IMR-90 (cell line): ENCODE data around the gene RBM46. TPM values are rescaled to one million over a fixed set of nuclear protein-coding genes. Genes with fewer than 3 reads are reported as not detected.

Experiments
- ATAC-seq: fragments of 200-7000 bp; cut with Tn5 transposase; 2 replicates; pipeline ENCODE4 v1.9.1; 2020; ENCODE audit warnings: low read depth, mild to moderate bottlenecking, moderate library complexity
- BruUV-seq: library from RNA; stranded (reverse); fragments of 400-500 nt; replicated peaks from 2 replicates; lab custom pipeline; 2021; lab: Mats Ljungman, UMichigan
- CTCF ChIA-PET: fragments of 300-600 bp; formaldehyde crosslinking; extraction: SDS; loops from one replicate; lab custom pipeline; 2021; ENCODE audit warnings: antibody characterized with exemption; lab: Yijun Ruan, JAX
- POLR2A ChIA-PET: fragments of 300-600 bp; sonication (Branson Sonifier 250); formaldehyde crosslinking; loops from one replicate; lab custom pipeline; 2022; ENCODE audit warnings: antibody characterized with exemption; ENCODE audit not compliant: unreplicated experiment; lab: Charles Lee
- DNase-seq: peaks from one replicate; pipeline ENCODE4 v3.0.0; 2013
- H2AFZ ChIP-seq: replicated peaks from 2 replicates; pipeline ENCODE3; 2013; ENCODE audit warnings: low read length, mild to moderate bottlenecking; ENCODE audit not compliant: poor library complexity
- H2AK5ac ChIP-seq: 2 replicates; pipeline ENCODE4 v1.6.1; 2013; ENCODE audit warnings: low read depth, low read length, inconsistent platforms
- H2AK9ac ChIP-seq: replicated peaks from 2 replicates; pipeline ENCODE3; 2013; ENCODE audit warnings: mild to moderate bottlenecking, low read depth, low read length, moderate library complexity; ENCODE audit not compliant: poor library complexity
- H2BK120ac ChIP-seq: 2 replicates; pipeline ENCODE4 v1.6.1; 2013; ENCODE audit warnings: low read depth, low read length, inconsistent platforms
- H2BK15ac ChIP-seq: 3 replicates; pipeline ENCODE4 v1.6.1; 2013; ENCODE audit warnings: low read depth, low read length, inconsistent platforms
- H2BK20ac ChIP-seq: 2 replicates; pipeline ENCODE4 v1.6.1; 2013; ENCODE audit warnings: low read depth, mild to moderate bottlenecking, inconsistent platforms, low read length, moderate library complexity
- H2BK5ac ChIP-seq: 2 replicates; pipeline ENCODE4 v1.6.1; 2013; ENCODE audit warnings: mild to moderate bottlenecking, low read depth, low read length, inconsistent platforms; ENCODE audit not compliant: poor library complexity, severe bottlenecking
- H3K14ac ChIP-seq: replicated peaks from 2 replicates; pipeline ENCODE4 v1.6.1; 2013; ENCODE audit warnings: low read depth, low read length, inconsistent platforms
- H3K18ac ChIP-seq: 2 replicates; pipeline ENCODE4 v1.6.1; 2013; ENCODE audit warnings: low read depth, low read length, control low read depth
- H3K23ac ChIP-seq: 2 replicates; pipeline ENCODE4 v1.6.1; 2013; ENCODE audit warnings: low read depth, low read length, inconsistent platforms
- H3K27ac ChIP-seq: 2 replicates; pipeline ENCODE4 v1.5.1; 2013; ENCODE audit warnings: mild to moderate bottlenecking, control low read depth, low read length; ENCODE audit not compliant: insufficient read depth
- H3K27me3 ChIP-seq: 2 replicates; pipeline ENCODE4 v1.6.1; 2013; ENCODE audit warnings: low read length; ENCODE audit not compliant: control insufficient read depth, insufficient read depth
- H3K36me3 ChIP-seq: 2 replicates; pipeline ENCODE4 v1.6.1; 2013; ENCODE audit warnings: low read length, mixed read lengths; ENCODE audit not compliant: control insufficient read depth, insufficient read depth
- H3K4ac ChIP-seq: 2 replicates; pipeline ENCODE4 v1.6.1; 2013; ENCODE audit warnings: low read depth, low read length, inconsistent platforms
- H3K4me1 ChIP-seq: 2 replicates; pipeline ENCODE4 v1.6.1; 2013; ENCODE audit warnings: low read length, mixed read lengths; ENCODE audit not compliant: control insufficient read depth, insufficient read depth
- H3K4me2 ChIP-seq: 2 replicates; pipeline ENCODE4 v1.6.1; 2013; ENCODE audit warnings: low read depth, mild to moderate bottlenecking, control low read depth, low read length, moderate library complexity
- H3K4me3 ChIP-seq: 2 replicates; pipeline ENCODE4 v1.5.1; 2013; ENCODE audit warnings: low read depth, mild to moderate bottlenecking, control low read depth, low read length, moderate library complexity; ENCODE audit not compliant: insufficient read depth
- H3K56ac ChIP-seq: 2 replicates; pipeline ENCODE4 v1.6.1; 2013; ENCODE audit warnings: low read length, inconsistent platforms; ENCODE audit not compliant: insufficient read depth; ENCODE audit errors: extremely low read depth
- H3K79me1 ChIP-seq, 2 experiments: 2 replicates each; pipeline ENCODE4 v1.6.1; 2013; ENCODE audit warnings: low read length in 2 of 2, inconsistent platforms in 1 of 2, low read depth in 1 of 2
- H3K9ac ChIP-seq: 2 replicates; pipeline ENCODE4 v1.6.1; 2013; ENCODE audit warnings: low read depth, low read length, control low read depth
- H3K9me1 ChIP-seq: 2 replicates; pipeline ENCODE4 v1.6.1; 2013; ENCODE audit warnings: low read length, inconsistent platforms; ENCODE audit not compliant: insufficient read depth
- H3K9me3 ChIP-seq: 2 replicates; pipeline ENCODE4 v1.6.1; 2013; ENCODE audit warnings: low read length; ENCODE audit not compliant: control insufficient read depth, insufficient read depth
- H4K20me1 ChIP-seq: 2 replicates; pipeline ENCODE4 v1.6.1; 2013; ENCODE audit warnings: low read length, inconsistent platforms; ENCODE audit not compliant: insufficient read depth
- H4K5ac ChIP-seq: 2 replicates; pipeline ENCODE4 v1.6.1; 2013; ENCODE audit warnings: mild to moderate bottlenecking, low read depth, low read length, control low read depth
- H4K8ac ChIP-seq, 2 experiments: 2 replicates each; pipeline ENCODE4 v1.6.1; 2013; ENCODE audit warnings: low read depth in 2 of 2, low read length in 2 of 2, control low read depth in 1 of 2, inconsistent platforms in 1 of 2
- H4K91ac ChIP-seq: 2 replicates; pipeline ENCODE4 v1.6.1; 2013; ENCODE audit warnings: low read depth, low read length, inconsistent platforms; ENCODE audit not compliant: insufficient read depth
- NFE2L2 ChIP-seq: fragments of 150-350 bp; IDR thresholded peaks from 2 replicates; pipeline ENCODE4 v1.6.1; 2016; ENCODE audit warnings: low read depth, mild to moderate bottlenecking, low read length
- SMC3 ChIP-seq: fragments of 150-350 bp; IDR thresholded peaks from 2 replicates; pipeline ENCODE4 v1.6.1; 2016; ENCODE audit warnings: low read depth, mild to moderate bottlenecking, antibody characterized with exemption, low read length, moderate library complexity
- WGBS, 2 experiments: methylation state at CpG; one replicate each; pipeline versions ENCODE4 v1.1.5 to v1.1.7; 2013; ENCODE audit warnings: missing lambda C conversion rate in 2 of 2; ENCODE audit not compliant: insufficient read length in 1 of 2; ENCODE audit errors: extremely low coverage in 2 of 2; 5-methylcytosine and 5-hydroxymethylcytosine counted together
- dilution Hi-C: fragments of 300-500 bp; cut with HindIII; formaldehyde crosslinking; loops from one replicate; pipeline ENCODE4 v1.14.3; 2018; ENCODE audit warnings: low sequenced_read_pairs; ENCODE audit not compliant: unreplicated experiment
- in situ Hi-C: fragments of 300-500 bp; cut with MboI; formaldehyde crosslinking; loops from 3 replicates; pipeline ENCODE4 v1.14.3; 2019; ENCODE audit warnings: low sequenced_read_pairs, inconsistent platforms, mixed read lengths
- intact Hi-C: fragments of 100-400 bp; cut with micrococcal nuclease; formaldehyde crosslinking; loops from 2 replicates; pipeline ENCODE4 v1.10.0; 2022
- microRNA-seq, 2 experiments: library from miRNA; stranded (forward) in 1 of 2; unstranded in 1 of 2; fragments of 10-50 nt in 1 of 2; fragments of <30 nt in 1 of 2; gene quantifications in 1 of 2; microRNA quantifications in 1 of 2; one replicate each; pipeline versions ENCODE3 to v1.1.0; 2013 to 2020; ENCODE audit not compliant: insufficient read depth in 1 of 2, insufficient read length in 1 of 2, unreplicated experiment in 1 of 2
- polyA plus RNA-seq, 3 experiments: library from polyadenylated mRNA; depleted of rRNA; stranded (reverse); fragments of >200 nt; gene quantifications; 2 replicates each; pipeline ENCODE4 v1.2.3, GENCODE V29; 2012; ENCODE audit warnings: low replicate concordance in 1 of 3
- small RNA-seq, 5 experiments: library from RNA; depleted of rRNA; stranded (forward); fragments of <200 nt; gene quantifications; one replicate each; pipeline ENCODE3, GENCODE V24; 2012
- total RNA-seq: library from RNA; depleted of rRNA; stranded (reverse); fragments of >200 nt; gene quantifications from 2 replicates; pipeline ENCODE4 v1.2.3, GENCODE V29; 2012; rRNA removed

RBM46 gene
- total and polyA plus RNA-seq, 2 of the 4 experiments (the other 2 are of a cell fraction) = not detected

DNA sequence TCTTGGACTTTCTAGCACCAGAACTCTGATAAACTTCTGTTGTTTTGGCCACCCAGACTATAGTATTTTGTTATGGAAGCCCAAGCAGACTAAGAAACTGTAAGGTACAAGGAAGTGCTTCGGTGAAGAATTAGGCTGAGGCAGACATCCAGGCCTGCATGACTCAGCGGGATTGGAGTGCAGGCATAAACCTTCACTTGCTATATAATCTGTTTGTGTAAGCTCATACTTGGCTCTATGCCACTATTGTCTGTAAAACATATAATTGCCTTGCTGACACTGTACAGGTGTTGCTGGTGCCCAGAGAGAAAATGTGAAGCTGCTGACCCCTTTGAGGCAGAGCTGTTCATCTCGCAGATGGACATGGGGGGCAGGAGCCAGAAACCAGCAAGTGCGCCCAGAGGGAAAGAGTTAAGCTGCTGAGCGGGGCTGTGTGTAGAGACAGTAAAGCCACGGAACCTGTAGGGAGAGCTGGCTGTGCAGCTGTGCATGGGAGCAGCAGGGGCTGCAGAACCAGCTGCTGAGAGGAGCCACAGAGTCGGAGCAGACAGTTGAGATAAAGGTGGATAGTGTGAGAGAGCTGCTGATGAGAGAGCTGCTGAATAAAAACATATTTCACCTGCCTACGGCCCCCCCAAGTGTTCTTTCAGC is 96.2 kb downstream of the RBM46 start:
- H3K79me1 ChIP-seq = no peaks in the 10 kb centered on the region

More for the DNA sequence above, 96.2 kb downstream of the RBM46 start:
- Histone ChIP-seq H3K27ac (no peak overlapping the region), H3K4ac (no peak overlapping the region), H3K9me1 (no peaks in the 10 kb centered on the region), H2BK120ac (no peak overlapping the region), H3K14ac (no peak overlapping the region), H3K56ac (no peak overlapping the region), H3K4me3 (no peak overlapping the region), H3K27me3 (no peaks in the 10 kb centered on the region), H2AFZ (no peak overlapping the region), H2BK15ac (no peak overlapping the region), H2BK20ac (no peak overlapping the region), H3K18ac (no peak overlapping the region; the same call in 1 of the 2 replicates), H2AK5ac (no peak overlapping the region), H4K91ac (no peak overlapping the region), H2AK9ac (no peak overlapping the region), H4K8ac (no peak overlapping the region), H3K9ac (no peak overlapping the region), H2BK5ac (no peak overlapping the region), H3K36me3 (no peaks in the 10 kb centered on the region), H4K20me1 (no peaks in the 10 kb centered on the region), H3K23ac (no peak overlapping the region), H4K5ac (no peak overlapping the region), H3K9me3 (peaks cover 2% of the 10 kb centered on the region; the same call in 1 of the 2 replicates), H3K4me2 (no peak overlapping the region), H3K4me1 (no peaks in the 10 kb centered on the region)
- TF ChIP-seq SMC3 (no peak), NFE2L2 (peak; percentile 76)
- intact Hi-C loops = no loop called here
- ATAC-seq (peak; percentile 56), DNase-seq (peak; percentile 32)
- in situ Hi-C loops = no loop called here
- dilution Hi-C loops = no loop called here
- CTCF ChIA-PET = no interaction called here
- WGBS, 2 experiments = 57% methylated on average over 1 of the region's 8 CpGs; no CpG with 5 or more reads in 1 of the 2 experiments
- no TSS peak for BruUV-seq
- POLR2A ChIA-PET = no interaction called here

Small RNAs within 50 kb of the gene (microRNA-seq; reads per million reads assigned to microRNA genes)
- gene RNU2-44P (ENCODE audit: insufficient read depth, insufficient read length) (not detected), gene RNU2-66P (ENCODE audit: insufficient read depth, insufficient read length) (not detected)

Small RNAs within 50 kb of the gene (small RNA-seq; reads per million reads assigned to genes)
- gene RNU2-44P (0 to 3.0 (median 0.28) reads per million in 5 experiments), gene RNU2-66P (0 to 0.07 (median 0) reads per million in 5 experiments)

Other genes starting within 250 kb of the RBM46 start
- 107 and 200 TPM in 2 replicates for gene PLRG1, start 230.9 kb upstream of the RBM46 start, total RNA-seq
- 70.0 and 76.1 TPM in 2 replicates for gene PLRG1, start 230.9 kb upstream of the RBM46 start, polyA plus RNA-seq (2012; rRNA removed)
- not detected in 2 replicates for gene FGB, start 218.3 kb upstream of the RBM46 start, total RNA-seq
- gene FGB, start 218.3 kb upstream of the RBM46 start, polyA plus RNA-seq (2012; rRNA removed) = not detected in 2 replicates
- not detected in 2 replicates for gene FGA, start 190.5 kb upstream of the RBM46 start, total RNA-seq
- not detected in 2 replicates for gene FGA, start 190.5 kb upstream of the RBM46 start, polyA plus RNA-seq (2012; rRNA removed)
- gene FGG, start 168.6 kb upstream of the RBM46 start, total RNA-seq = not detected in 2 replicates
- not detected in 2 replicates for gene FGG, start 168.6 kb upstream of the RBM46 start, polyA plus RNA-seq (2012; rRNA removed)
- under 0.01 TPM in 2 replicates for gene LRAT, start 37.3 kb upstream of the RBM46 start, total RNA-seq
- gene LRAT, start 37.3 kb upstream of the RBM46 start, polyA plus RNA-seq (2012; rRNA removed) = 0.03 TPM in 1 of 2 replicates, not detected in the other